CD4-positive, alpha-beta T cell (primary cell): Measurements from ENCODE around the gene SGSM1. TPM values are rescaled to one million over a fixed set of nuclear protein-coding genes. Genes with fewer than 3 reads are reported as not detected.
A peak's percentile ranks its signal among the peaks of the same experiment; 100 is the strongest.

Experiments used
- ATAC-seq: fragments of 200-7000 bp; cut with Tn5 transposase; one replicate; pipeline ENCODE4 v1.10.0; 2022; ENCODE audit warnings: mild to moderate bottlenecking; ENCODE audit not compliant: poor library complexity
- CTCF ChIA-PET: fragments of 350-600 bp; sonication (Branson Sonifier 250); formaldehyde crosslinking; loops from one replicate; lab custom pipeline; 2021; ENCODE audit warnings: antibody characterized with exemption, inconsistent platforms; lab: Charles Lee
- POLR2A ChIA-PET: fragments of 350-600 bp; sonication (Branson Sonifier 250); formaldehyde crosslinking; loops from one replicate; lab custom pipeline; 2021; ENCODE audit warnings: antibody characterized with exemption, inconsistent platforms; lab: Charles Lee
- DNase-seq, 14 experiments: peaks; one replicate each; pipeline ENCODE4 v3.0.0-alpha.2; 2013 to 2020; ENCODE audit warnings: mixed read lengths in 2 of 14
- H3K27ac ChIP-seq, 2 donors: one replicate each; pipeline versions ENCODE4 v1.5.1 to v1.7.0; 2013; ENCODE audit warnings: low read length in 2 of 2, low read depth in 1 of 2, mild to moderate bottlenecking in 1 of 2
- H3K27me3 ChIP-seq, 2 experiments: 1 replicate in 1 of 2; 2 replicates in 1 of 2; pipeline versions ENCODE4 v1.6.1 to v1.7.0; 2013; ENCODE audit warnings: low read length in 2 of 2, control low read depth in 1 of 2, mild to moderate bottlenecking in 1 of 2, moderate library complexity in 1 of 2; ENCODE audit not compliant: insufficient read depth in 2 of 2, control insufficient read depth in 1 of 2
- H3K36me3 ChIP-seq: one replicate; pipeline ENCODE4 v1.6.1; 2013; ENCODE audit warnings: low read length, control low read depth; ENCODE audit not compliant: insufficient read depth
- H3K4me1 ChIP-seq: one replicate; pipeline ENCODE4 v1.6.1; 2013; ENCODE audit warnings: low read length, control low read depth; ENCODE audit not compliant: insufficient read depth
- H3K4me3 ChIP-seq: one replicate; pipeline ENCODE4 v1.5.1; 2013; ENCODE audit warnings: mild to moderate bottlenecking, low read length, moderate library complexity
- H3K9me3 ChIP-seq, 2 experiments: 1 replicate in 1 of 2; 2 replicates in 1 of 2; pipeline versions ENCODE4 v1.6.1 to v1.7.0; 2013; ENCODE audit warnings: low read length in 2 of 2, mild to moderate bottlenecking in 2 of 2, control low read depth in 1 of 2, moderate library complexity in 1 of 2; ENCODE audit not compliant: control insufficient read depth in 1 of 2, insufficient read depth in 1 of 2
- H3K27ac Mint-ChIP-seq: one replicate; pipeline ENCODE4 v1.8.0; 2020; ENCODE audit warnings: mixed read lengths
- H3K27me3 Mint-ChIP-seq: one replicate; pipeline ENCODE4 v1.8.0; 2021; ENCODE audit warnings: mixed read lengths
- H3K36me3 Mint-ChIP-seq: one replicate; pipeline ENCODE4 v1.8.0; 2021; ENCODE audit warnings: low read depth, mixed read lengths
- H3K4me1 Mint-ChIP-seq: one replicate; pipeline ENCODE4 v1.8.0; 2021; ENCODE audit warnings: low read depth, mixed read lengths
- H3K4me3 Mint-ChIP-seq: one replicate; pipeline ENCODE4 v1.8.0; 2020; ENCODE audit warnings: mild to moderate bottlenecking, mixed read lengths
- H3K9me3 Mint-ChIP-seq: one replicate; pipeline ENCODE4 v1.8.0; 2020; ENCODE audit warnings: mixed read lengths
- CTCF ChIP-seq: fragments of 200-600 bp; IDR thresholded peaks from one replicate; pipeline ENCODE4 v1.8.0; 2022; ENCODE audit warnings: antibody characterized with exemption, mild to moderate bottlenecking
- intact Hi-C, 2 experiments: fragments of 100-400 bp; cut with DNase I in 1 of 2; cut with micrococcal nuclease in 1 of 2; formaldehyde crosslinking; loops; one replicate each; pipeline versions ENCODE4 v1.15.1 to v1.9.0; 2023 to 2025; cut with DNase I, micrococcal nuclease
- total RNA-seq, 174 experiments: library from RNA in 2 of 174; stranded (reverse) in 2 of 174; gene quantifications; one replicate each; pipeline ENCODE4 v1.2.3 and lab custom pipeline; 2021 to 2026

Gene SGSM1
- total RNA-seq, 2 experiments from 2014 or later, result 1.3 to 1.9 TPM

- H3K4me1 Mint-ChIP-seq, result peaks cover 27% of the 10 kb centered on the region
- no peak for TF ChIP-seq CTCF
- no peaks in the 10 kb centered on the region for H3K36me3 ChIP-seq
- H3K9me3 ChIP-seq, result peaks cover 0 to 7% of the 10 kb centered on the region in 2 experiments
- no peak overlapping the region for H3K27ac ChIP-seq
- H3K27me3 Mint-ChIP-seq, result no peaks in the 10 kb centered on the region
- DNase-seq, result peak in 3 of 14 experiments; percentile 7 to 33 (median 9)
- no peaks in the 10 kb centered on the region for H3K27me3 ChIP-seq
- ChIA-PET CTCF (no interaction called here), POLR2A (no interaction called here)
- H3K4me3 ChIP-seq, result peak overlapping the region; percentile 72
- H3K9me3 Mint-ChIP-seq, result no peaks in the 10 kb centered on the region
- H3K36me3 Mint-ChIP-seq, result no peaks in the 10 kb centered on the region
- no peak for ATAC-seq
- no peak overlapping the region for H3K27ac Mint-ChIP-seq
- intact Hi-C loops, result loop anchor here in 1 of 2 experiments (10.0 kb wide), 1 partner anchor 892 kb away; no protein-coding TSS in a partner anchor
- H3K4me1 ChIP-seq, result peaks cover 34% of the 10 kb centered on the region
- H3K4me3 Mint-ChIP-seq, result peak overlapping the region; percentile 76
Measured at GRCh38 chr22:24806663-24807001, 621 bp downstream of the SGSM1 start.

- POLR2A ChIA-PET, result no interaction called here
- CTCF ChIA-PET, result no interaction called here
- Mint-ChIP-seq H3K4me1 (peaks cover 21% of the 10 kb centered on the region), H3K36me3 (no peaks in the 10 kb centered on the region), H3K4me3 (peak overlapping the region; percentile 51), H3K27me3 (no peaks in the 10 kb centered on the region), H3K27ac (peak overlapping the region; percentile 37), H3K9me3 (no peaks in the 10 kb centered on the region)
- H3K4me1 ChIP-seq, result peaks cover 30% of the 10 kb centered on the region
- no peak for TF ChIP-seq CTCF
- intact Hi-C loops, result loop anchor here in 1 of 2 experiments (10.0 kb wide), 1 partner anchor 893 kb away; no protein-coding TSS in a partner anchor
- H3K9me3 ChIP-seq, result peaks cover 0 to 7% of the 10 kb centered on the region in 2 experiments
- DNase-seq (peak in 3 of 14 experiments; percentile 11 to 24 (median 23)), ATAC-seq (no peak)
- no peak overlapping the region for H3K27ac ChIP-seq
- no peaks in the 10 kb centered on the region for H3K27me3 ChIP-seq
- H3K36me3 ChIP-seq, result no peaks in the 10 kb centered on the region
- no peak overlapping the region for H3K4me3 ChIP-seq
Measured at GRCh38 chr22:24807284-24807950, 1.4 kb downstream of the SGSM1 start.

GRCh38 chr22:24809331-24809730 lies 3.3 kb downstream of the SGSM1 start:
- Histone ChIP-seq H3K27ac (no peak overlapping the region), H3K36me3 (no peaks in the 10 kb centered on the region), H3K27me3 (no peaks in the 10 kb centered on the region), H3K4me3 (no peak overlapping the region), H3K4me1 (peaks cover 25% of the 10 kb centered on the region), H3K9me3 (peaks cover 0 to 12% of the 10 kb centered on the region in 2 experiments)
- peak overlapping the region; percentile 22 for H3K27ac Mint-ChIP-seq
- ChIA-PET CTCF (no interaction called here), POLR2A (no interaction called here)
- H3K9me3 Mint-ChIP-seq, result no peaks in the 10 kb centered on the region
- H3K36me3 Mint-ChIP-seq, result no peaks in the 10 kb centered on the region
- no peak for DNase-seq
- no peak for ATAC-seq
- peaks cover 21% of the 10 kb centered on the region for H3K4me1 Mint-ChIP-seq
- H3K4me3 Mint-ChIP-seq, result no peak overlapping the region
- intact Hi-C loops, result loop anchor here in 1 of 2 experiments (10.0 kb wide), 1 partner anchor 895 kb away; no protein-coding TSS in a partner anchor
- H3K27me3 Mint-ChIP-seq, result no peaks in the 10 kb centered on the region
- TF ChIP-seq CTCF, result no peak
